BE2C (cell line): ENCODE measurements around the gene KDM2A.

ENCODE experiments used
- DNase-seq: peaks from one replicate; pipeline ENCODE4 v3.0.0-alpha.2; 2020
- H3K27me3 ChIP-seq: fragments of 250-450 bp; sonication (Bioruptor Pico); 2 replicates; pipeline ENCODE4 v1.5.1; 2020; ENCODE audit warnings: mild to moderate bottlenecking
- H3K36me3 ChIP-seq: fragments of 250-450 bp; sonication (Bioruptor Pico); 2 replicates; pipeline ENCODE4 v1.5.1; 2020; ENCODE audit warnings: mild to moderate bottlenecking
- H3K4me1 ChIP-seq: fragments of 250-450 bp; sonication (Bioruptor Pico); 2 replicates; pipeline ENCODE4 v1.5.1; 2020
- H3K4me3 ChIP-seq: 2 replicates; pipeline ENCODE4 v1.5.1; 2011; ENCODE audit warnings: low read depth, low read length
- H3K9me3 ChIP-seq: fragments of 250-450 bp; sonication (Bioruptor Pico); 2 replicates; pipeline ENCODE4 v1.5.1; 2020
- TF ChIP-seq, protein P1 (sequence below): IDR thresholded peaks from 2 replicates; pipeline ENCODE4 v1.5.1; 2012; ENCODE audit warnings: mild to moderate bottlenecking, low read depth, low read length

Gene KDM2A

GRCh38 chr11:67301951-67302516, 183.0 kb downstream of the KDM2A start:
- no peaks in the 10 kb centered on the region for H3K27me3 ChIP-seq
- H3K9me3 ChIP-seq, result no peaks in the 10 kb centered on the region
- H3K36me3 ChIP-seq, result peaks cover 25% of the 10 kb centered on the region
- peak; percentile 69 for DNase-seq
- TF ChIP-seq, protein P1, sequence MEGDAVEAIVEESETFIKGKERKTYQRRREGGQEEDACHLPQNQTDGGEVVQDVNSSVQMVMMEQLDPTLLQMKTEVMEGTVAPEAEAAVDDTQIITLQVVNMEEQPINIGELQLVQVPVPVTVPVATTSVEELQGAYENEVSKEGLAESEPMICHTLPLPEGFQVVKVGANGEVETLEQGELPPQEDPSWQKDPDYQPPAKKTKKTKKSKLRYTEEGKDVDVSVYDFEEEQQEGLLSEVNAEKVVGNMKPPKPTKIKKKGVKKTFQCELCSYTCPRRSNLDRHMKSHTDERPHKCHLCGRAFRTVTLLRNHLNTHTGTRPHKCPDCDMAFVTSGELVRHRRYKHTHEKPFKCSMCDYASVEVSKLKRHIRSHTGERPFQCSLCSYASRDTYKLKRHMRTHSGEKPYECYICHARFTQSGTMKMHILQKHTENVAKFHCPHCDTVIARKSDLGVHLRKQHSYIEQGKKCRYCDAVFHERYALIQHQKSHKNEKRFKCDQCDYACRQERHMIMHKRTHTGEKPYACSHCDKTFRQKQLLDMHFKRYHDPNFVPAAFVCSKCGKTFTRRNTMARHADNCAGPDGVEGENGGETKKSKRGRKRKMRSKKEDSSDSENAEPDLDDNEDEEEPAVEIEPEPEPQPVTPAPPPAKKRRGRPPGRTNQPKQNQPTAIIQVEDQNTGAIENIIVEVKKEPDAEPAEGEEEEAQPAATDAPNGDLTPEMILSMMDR, result no peak
- peaks cover 14% of the 10 kb centered on the region for H3K4me1 ChIP-seq
- H3K4me3 ChIP-seq, result no peak overlapping the region

DNA sequence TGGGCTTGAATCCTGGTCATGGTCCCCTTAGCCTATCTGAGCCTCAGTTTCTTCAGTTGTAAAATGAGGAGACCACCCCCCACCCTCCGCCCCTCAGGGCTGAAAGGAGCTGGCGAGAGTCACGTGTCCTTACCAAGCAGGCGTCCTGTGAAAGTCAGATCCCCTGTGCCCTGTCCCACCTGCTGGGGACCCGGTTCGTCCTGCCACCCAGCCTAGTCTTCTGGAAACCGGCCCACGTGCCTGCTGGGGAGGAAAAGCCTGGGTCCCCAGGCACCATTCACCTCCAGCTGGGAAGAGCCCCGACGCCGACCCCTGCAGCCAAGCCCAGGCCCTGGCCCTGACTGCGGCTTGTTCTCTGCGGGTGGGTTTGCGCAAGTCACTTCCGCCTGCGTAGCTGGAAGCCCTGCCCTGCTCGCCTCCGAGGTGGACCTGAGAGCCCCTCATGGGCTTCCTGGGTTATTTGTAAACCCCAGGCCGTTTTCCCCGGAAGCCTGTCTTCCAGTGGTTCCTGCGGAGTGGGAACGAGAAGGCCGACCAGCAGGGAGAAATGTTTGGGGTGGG, 183.6 kb downstream of the KDM2A start:
- Histone ChIP-seq H3K9me3 (no peaks in the 10 kb centered on the region), H3K36me3 (peaks cover 23% of the 10 kb centered on the region), H3K4me1 (peaks cover 14% of the 10 kb centered on the region), H3K27me3 (no peaks in the 10 kb centered on the region), H3K4me3 (no peak overlapping the region)
- TF ChIP-seq, protein P1, result no peak
- DNase-seq, result no peak

GRCh38 chr11:67303132-67303834, 184.2 kb downstream of the KDM2A start, which contains the start of gene SSH3:
SSH3 (plus strand) TSS chr11:67303530; CDS start chr11:67303626, 96 bp downstream.
- peak within 1 kb of the TSS; percentile 60 for H3K4me3 ChIP-seq

DNA sequence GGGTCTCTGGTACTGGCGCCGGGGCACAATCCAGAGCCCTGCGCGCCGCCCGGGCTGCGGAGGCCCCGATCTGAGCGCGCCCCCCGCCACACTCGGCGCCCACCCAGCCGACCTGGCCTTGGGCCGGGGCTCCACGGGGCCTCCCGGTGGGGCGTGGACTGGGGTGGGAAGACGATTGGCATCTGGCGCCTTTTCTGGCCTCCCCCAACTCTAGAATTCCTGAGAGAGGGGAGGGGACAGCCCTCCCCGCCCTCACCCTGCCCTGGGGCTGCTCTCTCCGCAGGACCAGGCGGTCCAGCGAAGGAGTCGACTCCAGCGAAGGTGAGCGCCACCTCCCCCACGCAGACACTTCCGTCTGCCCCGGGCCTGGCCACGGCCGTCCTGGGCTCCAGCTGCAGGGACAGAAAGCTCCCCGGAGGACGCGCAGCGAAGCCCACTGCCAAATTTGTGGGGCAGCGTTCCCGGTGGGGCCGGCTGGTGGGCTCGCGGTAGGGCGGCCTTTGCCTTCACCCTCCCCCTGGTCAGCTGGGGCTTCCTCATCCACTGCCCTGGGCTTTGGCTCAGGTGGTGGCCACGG, 184.9 kb downstream of the KDM2A start:
- no peak for DNase-seq
- Histone ChIP-seq H3K9me3 (no peaks in the 10 kb centered on the region), H3K27me3 (no peaks in the 10 kb centered on the region), H3K4me3 (peak overlapping the region; percentile 60), H3K36me3 (peaks cover 23% of the 10 kb centered on the region), H3K4me1 (peaks cover 14% of the 10 kb centered on the region)
- TF ChIP-seq, protein P1, result no peak

More at GRCh38 chr11:67303132-67303834, 184.2 kb downstream of the KDM2A start, which contains the start of gene SSH3:
- no peak for DNase-seq
- H3K27me3 ChIP-seq, result no peaks in the 10 kb centered on the region
- TF ChIP-seq, protein P1, result no peak
- no peaks in the 10 kb centered on the region for H3K9me3 ChIP-seq
- H3K4me1 ChIP-seq, result peaks cover 14% of the 10 kb centered on the region
- H3K36me3 ChIP-seq, result peaks cover 23% of the 10 kb centered on the region

GRCh38 chr11:67304511-67305113, 185.5 kb downstream of the KDM2A start:
- Histone ChIP-seq H3K27me3 (no peaks in the 10 kb centered on the region), H3K36me3 (peaks cover 16% of the 10 kb centered on the region), H3K4me1 (peaks cover 14% of the 10 kb centered on the region), H3K4me3 (no peak overlapping the region), H3K9me3 (no peaks in the 10 kb centered on the region)
- TF ChIP-seq, protein P1, result no peak
- no peak for DNase-seq
